Measurements from ENCODE around the gene MARCHF3. TPM values are rescaled to one million over a fixed set of nuclear protein-coding genes. Genes with fewer than 3 reads are reported as not detected.

MARCHF3 gene
- polyA plus RNA-seq, 1 donor from 2014 or later = 3.9 TPM

- TF ChIP-seq SMC3 (conservative IDR thresholded peaks at IDR 0.05; ENCODE audit: poor library complexity) (no peak), EP300 (conservative IDR thresholded peaks at IDR 0.05; ENCODE audit: poor library complexity, severe bottlenecking) (no peak), MXI1 (conservative IDR thresholded peaks at IDR 0.05; ENCODE audit: poor library complexity, severe bottlenecking) (no peak), EZH2 (IDR thresholded peaks at IDR 0.05; ENCODE audit: borderline replicate concordance, insufficient read depth, low read length, poor library complexity, severe bottlenecking) (no peak), REST (IDR thresholded peaks at IDR 0.05; ENCODE audit: borderline replicate concordance) (no peak), RAD21 (conservative IDR thresholded peaks at IDR 0.05) (no peak), TAF1 (IDR thresholded peaks at IDR 0.05; ENCODE audit: low read depth) (no peak), POLR2AphosphoS5 (IDR thresholded peaks at IDR 0.05) (no peak), CTCF (IDR thresholded peaks at IDR 0.05; ENCODE audit: poor library complexity, severe bottlenecking) (no peak)
- Histone ChIP-seq H3F3A (ENCODE audit: insufficient read depth, low read length, poor library complexity, severe bottlenecking) (no peaks in the 10 kb centered on the region), H2AFZ (ENCODE audit: low read depth, low read length) (no peak overlapping the region), H3K4me3 (ENCODE audit: low read length) (peak overlapping the region; percentile 7), H3K27ac (ENCODE audit: low read length) (no peak overlapping the region), H3K9me3 (ENCODE audit: low read length) (no peaks in the 10 kb centered on the region), H3K4me2 (ENCODE audit: low read length) (no peak overlapping the region), H3K9me2 (ENCODE audit: insufficient read depth, low read length) (no peaks in the 10 kb centered on the region), H3K36me3 (ENCODE audit: insufficient read depth, low read length) (no peaks in the 10 kb centered on the region), H3K79me2 (replicated peaks; ENCODE audit: insufficient read depth, low read length) (no peaks in the 10 kb centered on the region), H3K9ac (ENCODE audit: low read length) (no peak overlapping the region), H4K20me1 (ENCODE audit: insufficient read depth) (no peaks in the 10 kb centered on the region), H3K27me3 (ENCODE audit: insufficient read depth, low read depth, low read length) (no peaks in the 10 kb centered on the region)
These were observed 10.6 kb upstream of the MARCHF3 start for GRCh38 chr5:127040796-127041520.

GRCh38 chr5:127038550-127038949 is 8.2 kb upstream of the MARCHF3 start:
- no peaks in the 10 kb centered on the region for H3K36me3 ChIP-seq (ENCODE audit: insufficient read depth, low read length)
- no peak overlapping the region for H2AFZ ChIP-seq (ENCODE audit: low read depth, low read length)
- no peaks in the 10 kb centered on the region for H4K20me1 ChIP-seq (ENCODE audit: insufficient read depth)
- H3K9me3 ChIP-seq (ENCODE audit: low read length) = no peaks in the 10 kb centered on the region
- no peak overlapping the region for H3K4me3 ChIP-seq (ENCODE audit: low read length)
- H3K9me2 ChIP-seq (ENCODE audit: insufficient read depth, low read length) = no peaks in the 10 kb centered on the region
- H3F3A ChIP-seq (ENCODE audit: insufficient read depth, low read length, poor library complexity, severe bottlenecking) = no peaks in the 10 kb centered on the region
- H3K79me2 ChIP-seq (replicated peaks; ENCODE audit: insufficient read depth, low read length) = no peaks in the 10 kb centered on the region
- no peak overlapping the region for H3K27ac ChIP-seq (ENCODE audit: low read length)
- no peaks in the 10 kb centered on the region for H3K27me3 ChIP-seq (ENCODE audit: insufficient read depth, low read depth, low read length)
- H3K4me2 ChIP-seq (ENCODE audit: low read length) = no peak overlapping the region
- no peak for TF ChIP-seq MXI1 (conservative IDR thresholded peaks at IDR 0.05; ENCODE audit: poor library complexity, severe bottlenecking)
- no peak overlapping the region for H3K9ac ChIP-seq (ENCODE audit: low read length)

Measured in neural cell (in vitro differentiated cells).